GM23248 (cell line): ENCODE data around the gene RBFOX2. TPM values are rescaled to one million over a fixed set of nuclear protein-coding genes. Genes with fewer than 3 reads are reported as not detected.

Experiments used
- DNase-seq: peaks from one replicate; pipeline ENCODE4 v3.0.0-alpha.2; 2015
- H2AFZ ChIP-seq: fragments of 200-600 bp; sonication (generic); 2 replicates; pipeline ENCODE4 v1.6.1; 2016; ENCODE audit warnings: antibody characterized with exemption
- H3F3A ChIP-seq: fragments of 200-600 bp; sonication (generic); 2 replicates; pipeline ENCODE4 v1.6.1; 2016; ENCODE audit warnings: mild to moderate bottlenecking, antibody characterized with exemption, mixed run types; ENCODE audit not compliant: insufficient read depth
- H3K27ac ChIP-seq: fragments of 200-600 bp; sonication (generic); 2 replicates; pipeline ENCODE4 v1.5.1; 2016; ENCODE audit warnings: mild to moderate bottlenecking
- H3K27me3 ChIP-seq: fragments of 200-600 bp; sonication (generic); replicated peaks from 2 replicates; pipeline ENCODE4 v1.6.1; 2016; ENCODE audit warnings: mild to moderate bottlenecking; ENCODE audit not compliant: insufficient read depth
- H3K36me3 ChIP-seq: fragments of 200-600 bp; sonication (generic); 2 replicates; pipeline ENCODE4 v1.6.1; 2016; ENCODE audit warnings: low read depth, mild to moderate bottlenecking
- H3K4me1 ChIP-seq: fragments of 200-600 bp; sonication (generic); 2 replicates; pipeline ENCODE4 v1.6.1; 2016; ENCODE audit warnings: mild to moderate bottlenecking; ENCODE audit not compliant: insufficient read depth
- H3K4me2 ChIP-seq: fragments of 200-600 bp; sonication (generic); one replicate; pipeline ENCODE4 v1.6.1; 2016; ENCODE audit warnings: mild to moderate bottlenecking; ENCODE audit not compliant: unreplicated experiment
- H3K4me3 ChIP-seq: fragments of 200-600 bp; sonication (generic); 2 replicates; pipeline ENCODE4 v1.5.1; 2016; ENCODE audit warnings: mild to moderate bottlenecking
- H3K79me2 ChIP-seq: fragments of 200-600 bp; sonication (generic); 2 replicates; pipeline ENCODE4 v1.6.1; 2016; ENCODE audit warnings: mild to moderate bottlenecking; ENCODE audit not compliant: insufficient read depth
- H3K9ac ChIP-seq: fragments of 200-600 bp; sonication (generic); 2 replicates; pipeline ENCODE4 v1.6.1; 2016; ENCODE audit warnings: mild to moderate bottlenecking
- H3K9me2 ChIP-seq: fragments of 200-600 bp; sonication (generic); 2 replicates; pipeline ENCODE4 v1.6.1; 2016; ENCODE audit warnings: mixed run types, mild to moderate bottlenecking, moderate library complexity; ENCODE audit not compliant: insufficient read depth
- H3K9me3 ChIP-seq: fragments of 200-600 bp; sonication (generic); one replicate; pipeline ENCODE4 v1.6.1; 2017; ENCODE audit warnings: low read depth
- H4K20me1 ChIP-seq: fragments of 200-600 bp; sonication (generic); 2 replicates; pipeline ENCODE4 v1.6.0; 2016; ENCODE audit not compliant: insufficient read depth
- EZH2 ChIP-seq: fragments of 200-600 bp; sonication (generic); IDR thresholded peaks from 2 replicates; pipeline ENCODE4 v1.6.1; 2018; ENCODE audit warnings: antibody characterized with exemption, mild to moderate bottlenecking; ENCODE audit not compliant: insufficient read depth, poor library complexity, severe bottlenecking
- EZH2phosphoT487 ChIP-seq: fragments of 200-600 bp; sonication (generic); IDR thresholded peaks from 2 replicates; pipeline ENCODE4 v1.6.1; 2018; ENCODE audit warnings: antibody characterized with exemption, moderate library complexity, mild to moderate bottlenecking, low read depth; ENCODE audit not compliant: insufficient read depth
- WGBS, 2 experiments: methylation state at CpG; one replicate each; pipeline ENCODE4 v1.1.6; 2015 to 2017; ENCODE audit warnings: low lambda C conversion rate in 2 of 2, low coverage in 1 of 2; ENCODE audit errors: missing lambda C conversion rate in 2 of 2; 5-methylcytosine and 5-hydroxymethylcytosine counted together
- in situ Hi-C: fragments of 300-500 bp; cut with MboI; formaldehyde crosslinking; loops from 2 replicates; pipeline ENCODE4 v1.15.0; 2020
- polyA plus RNA-seq: library from polyadenylated mRNA; unstranded; fragments of >200 nt; fragmentation: Nextera tagmentation; extraction: Ambion mirVana; gene quantifications from 2 replicates; pipeline ENCODE4 v1.2.1, GENCODE V29; 2016
- total RNA-seq: library from RNA; depleted of rRNA; stranded (reverse); fragments of >200 nt; shearing (Covaris generic); gene quantifications from 2 replicates; pipeline ENCODE4 v1.2.3, GENCODE V29; 2014

The RBFOX2 gene
- total and polyA plus RNA-seq, 2 experiments from 2014 or later = 127 to 136 TPM

GRCh38 chr22:35978201-35978600 lies 50.4 kb downstream of the RBFOX2 start:
- peaks cover 93% of the 10 kb centered on the region for H3K79me2 ChIP-seq
- peak overlapping the region; percentile 18 for H3K4me2 ChIP-seq
- H3K27ac ChIP-seq = no peak overlapping the region
- no peaks in the 10 kb centered on the region for H3K9me2 ChIP-seq
- no peak overlapping the region for H3K9ac ChIP-seq
- H3K9me3 ChIP-seq = no peaks in the 10 kb centered on the region
- 95 to 100% methylated on average over 1 of the region's 1 CpG for WGBS, 2 experiments
- no peak for TF ChIP-seq EZH2
- TF ChIP-seq EZH2phosphoT487 = no peak
- no peak for DNase-seq
- H3F3A ChIP-seq = peaks cover 35% of the 10 kb centered on the region
- no peaks in the 10 kb centered on the region for H4K20me1 ChIP-seq
- no peaks in the 10 kb centered on the region for H3K27me3 ChIP-seq
- H2AFZ ChIP-seq = no peak overlapping the region
- in situ Hi-C loops = no loop called here
- no peak overlapping the region for H3K4me3 ChIP-seq
- no peaks in the 10 kb centered on the region for H3K36me3 ChIP-seq
- H3K4me1 ChIP-seq = peaks cover 60% of the 10 kb centered on the region

- Histone ChIP-seq H3K27ac (peak overlapping the region; percentile 47), H3K9ac (no peak overlapping the region), H3F3A (peaks cover 46% of the 10 kb centered on the region), H3K79me2 (peaks cover 87% of the 10 kb centered on the region), H3K4me2 (peak overlapping the region; percentile 67), H3K4me1 (peaks cover 71% of the 10 kb centered on the region), H3K4me3 (peak overlapping the region; percentile 31; the same call in 1 of the 2 replicates), H3K9me3 (no peaks in the 10 kb centered on the region), H3K27me3 (no peaks in the 10 kb centered on the region), H3K9me2 (no peaks in the 10 kb centered on the region), H3K36me3 (no peaks in the 10 kb centered on the region), H2AFZ (no peak overlapping the region), H4K20me1 (no peaks in the 10 kb centered on the region)
- TF ChIP-seq EZH2 (no peak), EZH2phosphoT487 (no peak)
- DNase-seq = peak; percentile 80
- in situ Hi-C loops = no loop called here
- 3 to 8% methylated on average over 2 of the region's 2 CpGs for WGBS, 2 experiments
Observed at GRCh38 chr22:35977136-35977535, 51.5 kb downstream of the RBFOX2 start.

- H3F3A ChIP-seq = peaks cover 79% of the 10 kb centered on the region
- TF ChIP-seq EZH2phosphoT487 = no peak
- TF ChIP-seq EZH2 = no peak
- peaks cover 76% of the 10 kb centered on the region for H3K79me2 ChIP-seq
- H3K27ac ChIP-seq = peak overlapping the region; percentile 78
- H3K36me3 ChIP-seq = no peaks in the 10 kb centered on the region
- no peaks in the 10 kb centered on the region for H3K27me3 ChIP-seq
- no peak for DNase-seq
- H3K4me2 ChIP-seq = peak overlapping the region; percentile 87
- no peaks in the 10 kb centered on the region for H4K20me1 ChIP-seq
- H3K9me2 ChIP-seq = no peaks in the 10 kb centered on the region
- in situ Hi-C loops = no loop called here
- H3K9ac ChIP-seq = peak overlapping the region; percentile 27
- H3K4me3 ChIP-seq = no peak overlapping the region
- no peaks in the 10 kb centered on the region for H3K9me3 ChIP-seq
- 96% methylated on average over 1 of the region's 1 CpG for WGBS, 2 experiments
- H2AFZ ChIP-seq = no peak overlapping the region; the same call in 1 of the 2 replicates
- peaks cover 78% of the 10 kb centered on the region for H3K4me1 ChIP-seq
Observed at GRCh38 chr22:35973388-35973787, 55.2 kb downstream of the RBFOX2 start.

DNA sequence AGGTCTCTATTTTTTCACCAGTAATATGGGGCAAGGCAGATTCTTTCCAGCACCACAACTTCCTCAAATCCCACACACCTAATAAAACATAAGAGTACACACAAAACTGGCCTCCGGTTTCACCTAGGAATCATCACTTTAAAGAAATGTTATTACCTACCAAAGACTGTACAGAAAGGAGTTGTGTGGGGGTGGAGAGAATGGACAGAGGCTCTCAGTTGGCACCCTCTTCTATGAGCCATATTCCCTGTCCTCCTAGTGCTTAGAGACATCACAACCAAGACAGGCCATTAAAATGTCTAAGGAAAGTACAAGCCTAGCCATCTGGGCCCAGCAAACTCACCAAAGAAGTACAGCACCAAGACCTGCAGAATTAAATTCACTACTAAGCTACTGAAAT lies 56.1 kb downstream of the RBFOX2 start:
- in situ Hi-C loops = no loop called here
- peaks cover 88% of the 10 kb centered on the region for H3F3A ChIP-seq
- no peaks in the 10 kb centered on the region for H3K9me3 ChIP-seq
- DNase-seq = peak; percentile 72
- H3K36me3 ChIP-seq = no peaks in the 10 kb centered on the region
- no peaks in the 10 kb centered on the region for H4K20me1 ChIP-seq
- no peaks in the 10 kb centered on the region for H3K27me3 ChIP-seq
- H3K9ac ChIP-seq = peak overlapping the region; percentile 43
- peaks cover 79% of the 10 kb centered on the region for H3K4me1 ChIP-seq
- WGBS, 2 experiments = 0 to 5% methylated on average over 1 of the region's 1 CpG
- no peak overlapping the region for H2AFZ ChIP-seq
- H3K9me2 ChIP-seq = no peaks in the 10 kb centered on the region
- H3K4me3 ChIP-seq = peak overlapping the region; percentile 49
- peak overlapping the region; percentile 78 for H3K27ac ChIP-seq
- H3K4me2 ChIP-seq = peak overlapping the region; percentile 87
- TF ChIP-seq EZH2 (no peak), EZH2phosphoT487 (no peak)
- peaks cover 77% of the 10 kb centered on the region for H3K79me2 ChIP-seq
